Right renal pelvis (tissue), 4 donors: ENCODE measurements around the gene ITGB4. TPM values are rescaled to one million over a fixed set of nuclear protein-coding genes. Genes with fewer than 3 reads are reported as not detected.
A peak's percentile ranks its signal among the peaks of the same experiment; 100 is the strongest.

ENCODE experiments used
- DNase-seq, 4 donors: peaks; one replicate each; pipeline ENCODE4 v3.0.0-alpha.2; 2013; ENCODE audit warnings: low read depth in 4 of 4, low spot score in 3 of 4, missing footprints in 1 of 4
- polyA plus RNA-seq, 4 donors: library from polyadenylated mRNA; unstranded; fragments of 120-200 nt; gene quantifications; one replicate each; pipeline ENCODE4 v1.2.1, GENCODE V29; 2013; ENCODE audit not compliant: insufficient read length in 4 of 4

The ITGB4 gene
- polyA plus RNA-seq, result 10 to 100 TPM in 3 of 4 donors, 1 to 10 TPM in 1; 8.9 to 15.0 (median 12.2) TPM

DNA sequence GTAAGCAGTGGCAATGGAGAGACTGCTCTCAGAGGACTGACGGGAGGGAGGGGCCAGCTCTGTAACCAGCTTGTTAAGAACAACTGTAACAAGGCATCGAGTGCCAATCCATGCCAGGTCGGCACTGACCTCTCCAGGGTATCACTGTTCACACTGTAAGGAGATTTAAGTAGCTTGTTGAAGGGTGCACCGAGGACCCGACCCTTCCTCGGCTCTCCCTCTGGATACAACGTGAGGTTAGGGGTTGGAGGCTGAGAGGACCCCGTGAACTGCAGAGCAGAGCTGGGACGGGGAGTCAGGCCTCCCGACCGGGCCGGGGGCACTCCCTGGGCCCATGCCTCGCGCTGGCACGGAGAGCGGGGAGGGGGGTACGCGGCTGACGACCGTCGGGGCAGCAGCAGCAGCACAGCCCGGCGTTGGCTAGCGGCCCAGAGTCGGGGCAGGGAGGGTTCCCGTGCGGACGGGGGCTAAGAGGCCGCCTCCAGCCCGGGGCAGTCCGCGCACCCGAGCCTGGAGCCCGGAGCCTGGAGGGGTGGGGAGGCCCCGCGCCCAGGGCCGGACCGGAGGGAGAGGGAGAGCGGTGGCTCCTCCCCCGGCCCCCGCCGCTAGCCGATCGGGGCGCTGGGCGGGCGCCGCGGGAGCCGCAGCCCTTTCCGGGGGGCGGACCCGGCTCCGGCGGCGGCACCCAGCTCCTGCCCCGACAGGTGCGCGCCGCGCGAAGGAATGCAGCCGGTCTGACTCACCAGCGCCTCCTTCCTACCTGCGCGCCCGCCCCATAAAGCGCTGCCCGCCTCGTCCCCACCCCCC lies at the start of gene ITGB4:
Gene ITGB4 (plus strand): TSS at position 804 of the 807 bp plus-strand sequence. CDS start 3,245 bp downstream, outside the sequence.
- peak in 3 of 4 donors; percentile 10 to 33 (median 16) for DNase-seq

DNA sequence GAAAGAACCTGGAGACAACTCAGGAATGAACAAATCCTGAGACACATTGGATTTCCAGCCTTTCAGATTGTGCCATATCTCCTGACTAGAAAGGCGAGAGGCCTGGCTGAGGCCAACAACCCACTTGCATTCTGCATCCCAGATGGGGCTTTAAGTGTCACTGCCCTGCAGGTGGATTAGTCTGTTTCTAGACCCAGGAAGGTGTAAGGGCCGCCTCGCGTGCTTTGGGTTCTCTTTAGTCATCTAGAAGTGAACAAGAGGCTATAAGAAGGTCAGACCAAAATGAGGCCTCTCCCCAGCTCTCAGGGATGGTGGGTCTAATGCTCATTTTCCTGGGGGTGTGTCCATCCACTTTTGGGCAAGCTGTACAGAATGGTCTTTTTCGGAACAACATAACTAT lies 49.2 kb upstream of the ITGB4 start:
- no peak for DNase-seq

DNA sequence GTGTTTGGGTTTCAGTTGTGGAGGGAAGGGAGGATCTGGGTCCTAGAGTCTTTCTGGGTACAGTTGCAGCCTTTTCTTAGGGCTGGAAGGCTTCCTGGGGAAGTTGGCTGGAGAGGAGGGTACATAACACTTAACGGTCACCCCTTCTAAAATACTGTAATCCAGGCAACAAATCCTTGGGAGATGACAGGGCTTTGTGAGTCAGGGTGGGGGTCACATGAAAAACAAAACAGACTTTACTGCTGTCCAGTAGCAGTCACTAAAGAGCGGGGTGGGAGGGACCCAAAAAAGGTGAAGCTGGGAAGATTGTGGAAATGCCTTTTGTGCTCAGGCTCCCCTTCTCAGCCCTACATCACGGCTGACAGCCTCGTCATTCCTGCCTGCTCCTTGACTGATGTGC lies 47.8 kb upstream of the ITGB4 start:
- no peak for DNase-seq

DNA sequence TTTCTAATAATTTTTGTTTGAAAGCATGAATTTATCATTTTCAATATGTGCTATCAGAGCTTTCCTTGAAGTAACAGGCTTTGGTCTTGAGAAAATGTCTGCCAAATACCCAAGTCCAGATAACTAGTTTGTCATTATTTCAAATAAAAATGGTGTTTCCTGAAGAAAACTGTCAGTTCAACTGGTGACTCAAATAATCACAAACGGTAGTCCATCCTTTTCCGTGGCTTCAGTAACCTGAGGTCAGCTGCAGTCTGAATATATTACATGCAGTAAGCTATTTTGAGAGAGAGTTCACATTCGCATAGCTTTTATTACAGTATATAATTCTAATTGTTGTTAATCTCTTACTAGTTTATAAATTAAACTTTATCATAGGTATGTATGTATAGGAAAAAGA lies 44.8 kb upstream of the ITGB4 start:
- no peak for DNase-seq

DNA sequence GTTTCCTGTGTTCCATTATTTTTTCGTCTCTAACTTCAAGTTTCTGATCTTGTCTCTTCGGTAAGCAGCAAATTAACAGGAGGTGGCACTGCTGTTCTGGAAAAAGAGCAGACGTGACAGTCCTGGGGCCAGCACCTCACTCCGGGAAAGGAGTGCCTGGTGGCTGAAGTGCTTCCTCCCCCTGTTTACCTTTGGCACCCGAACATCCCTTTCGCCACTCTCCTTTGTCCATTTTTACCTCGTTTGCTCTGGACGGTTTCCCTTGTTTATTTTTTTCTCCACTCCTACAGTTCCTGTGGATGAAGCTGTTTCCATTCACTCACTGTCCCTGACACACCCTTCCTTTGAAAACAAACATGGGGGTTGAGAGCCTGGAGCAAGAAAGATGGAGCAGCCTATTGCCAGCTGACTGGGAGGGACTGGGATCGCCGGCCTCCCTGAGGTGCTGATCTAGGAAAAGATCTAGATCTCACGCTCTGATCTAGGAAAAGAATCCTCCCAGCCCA lies 41.5 kb upstream of the ITGB4 start:
- no peak for DNase-seq

DNA sequence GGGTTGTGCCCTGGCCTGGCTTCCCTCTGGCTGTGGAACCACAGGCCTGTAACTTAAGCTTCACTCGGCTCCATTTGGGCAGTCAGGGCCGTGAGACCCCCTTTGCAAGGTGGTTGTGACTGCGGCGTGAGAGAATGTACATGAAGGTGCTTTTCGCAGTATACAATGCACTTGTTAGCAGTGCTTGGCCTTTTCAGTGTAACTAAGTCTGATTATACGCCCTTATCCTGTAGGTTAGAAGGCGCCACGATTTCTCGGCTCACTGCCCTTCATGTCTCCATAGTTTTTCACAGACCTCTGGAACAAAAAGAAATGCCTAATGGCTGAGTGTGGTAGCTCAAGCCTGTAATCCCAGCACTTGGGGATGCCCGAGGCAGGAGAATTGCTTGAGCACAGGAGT lies 40.8 kb upstream of the ITGB4 start:
- no peak for DNase-seq

DNA sequence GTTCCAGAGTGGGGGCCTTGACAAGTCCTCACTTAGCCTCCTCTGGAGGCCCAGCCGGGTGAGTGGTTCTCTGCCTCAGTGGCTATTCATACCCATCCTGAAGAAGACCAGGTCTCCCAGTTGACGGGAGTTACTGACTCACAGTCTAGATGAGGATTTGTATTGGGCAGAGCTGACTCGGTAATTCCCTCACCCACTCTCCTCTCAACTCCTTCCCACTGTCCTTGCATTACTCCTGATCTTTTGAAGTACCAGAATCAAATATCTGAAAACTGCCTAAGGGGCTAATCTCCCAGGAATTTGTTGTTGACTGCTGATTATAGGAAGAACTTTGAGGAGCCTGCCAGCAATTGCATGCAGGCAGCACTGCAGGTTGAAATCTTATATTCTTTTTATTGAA lies 40.0 kb upstream of the ITGB4 start:
- no peak for DNase-seq

DNA sequence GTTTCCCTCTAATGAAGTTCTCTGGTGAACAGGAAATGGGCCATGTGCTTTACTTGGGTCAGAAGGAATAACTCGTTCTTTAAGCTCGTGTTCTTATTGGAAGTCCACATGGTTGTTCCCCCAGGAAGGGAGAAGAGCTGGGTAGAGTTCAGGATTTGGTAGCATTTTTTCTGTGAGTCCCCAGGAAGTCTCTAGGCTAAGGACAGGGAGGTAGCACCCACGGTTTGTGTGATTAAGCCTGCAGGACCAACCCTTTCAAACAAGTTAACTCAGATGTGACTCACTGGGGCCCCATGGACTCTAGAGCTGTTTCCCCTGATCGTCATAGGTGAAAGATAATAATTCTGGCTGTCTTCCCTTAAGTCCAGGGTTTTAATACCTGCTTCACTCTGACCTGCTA lies 37.7 kb upstream of the ITGB4 start:
- no peak for DNase-seq

DNA sequence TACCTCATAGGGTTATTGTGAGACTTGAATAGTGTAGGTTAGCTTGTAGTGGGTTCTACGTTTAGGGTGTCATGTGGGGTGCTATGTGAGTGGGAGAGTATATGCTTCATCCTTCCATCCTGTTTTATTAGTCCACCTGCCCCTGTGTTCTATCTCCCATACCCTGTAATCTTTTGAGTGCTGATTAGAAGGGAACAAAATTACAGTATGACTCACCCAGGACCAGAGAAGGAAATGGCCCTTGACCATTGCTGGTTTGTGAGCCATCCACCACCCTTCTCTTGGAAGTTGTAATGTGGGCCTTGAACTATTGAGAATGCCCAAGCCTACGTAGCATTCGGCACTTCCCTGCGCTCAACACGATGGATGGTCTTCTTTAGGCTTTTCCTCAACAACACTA lies 37.0 kb upstream of the ITGB4 start:
- no peak for DNase-seq

DNA sequence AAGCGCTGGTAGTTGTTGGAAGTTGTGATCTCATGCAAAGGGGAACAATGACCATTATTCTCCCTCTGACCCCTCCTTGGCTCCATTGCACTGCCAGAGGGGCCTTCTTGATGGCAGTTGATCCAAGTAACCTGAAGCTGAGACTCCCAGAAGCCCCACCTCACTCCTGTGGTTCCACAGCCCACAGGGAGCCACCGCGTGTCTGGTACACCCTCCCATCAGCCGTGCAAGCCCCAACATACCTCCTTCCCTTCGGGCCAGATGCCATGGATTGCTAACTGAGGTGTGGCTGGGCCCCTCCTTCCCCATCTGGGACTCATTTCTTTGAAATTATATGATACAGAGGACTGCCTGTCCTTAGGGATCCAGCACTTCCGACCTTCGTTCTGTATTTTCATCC lies 36.3 kb upstream of the ITGB4 start:
- DNase-seq, result no peak

DNA sequence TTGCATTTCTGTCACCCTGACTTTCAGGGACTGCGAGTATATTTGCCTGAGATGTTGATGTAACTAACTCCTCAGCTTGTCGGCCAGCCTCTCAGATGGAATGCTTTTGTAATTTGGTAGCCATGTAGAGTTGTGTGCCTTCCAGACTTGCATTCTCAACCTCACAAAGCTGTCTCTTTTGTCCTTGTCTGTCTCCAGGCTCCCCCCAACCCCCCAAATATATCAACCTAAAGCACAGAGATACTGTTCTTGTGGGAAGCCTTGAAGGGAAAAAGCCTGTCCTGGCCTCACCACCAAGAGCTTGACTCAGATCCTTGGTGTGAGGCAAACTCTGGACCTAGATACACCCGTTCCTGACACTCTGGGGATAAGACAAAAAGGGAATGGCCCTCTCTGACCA lies 35.8 kb upstream of the ITGB4 start:
- no peak for DNase-seq

DNA sequence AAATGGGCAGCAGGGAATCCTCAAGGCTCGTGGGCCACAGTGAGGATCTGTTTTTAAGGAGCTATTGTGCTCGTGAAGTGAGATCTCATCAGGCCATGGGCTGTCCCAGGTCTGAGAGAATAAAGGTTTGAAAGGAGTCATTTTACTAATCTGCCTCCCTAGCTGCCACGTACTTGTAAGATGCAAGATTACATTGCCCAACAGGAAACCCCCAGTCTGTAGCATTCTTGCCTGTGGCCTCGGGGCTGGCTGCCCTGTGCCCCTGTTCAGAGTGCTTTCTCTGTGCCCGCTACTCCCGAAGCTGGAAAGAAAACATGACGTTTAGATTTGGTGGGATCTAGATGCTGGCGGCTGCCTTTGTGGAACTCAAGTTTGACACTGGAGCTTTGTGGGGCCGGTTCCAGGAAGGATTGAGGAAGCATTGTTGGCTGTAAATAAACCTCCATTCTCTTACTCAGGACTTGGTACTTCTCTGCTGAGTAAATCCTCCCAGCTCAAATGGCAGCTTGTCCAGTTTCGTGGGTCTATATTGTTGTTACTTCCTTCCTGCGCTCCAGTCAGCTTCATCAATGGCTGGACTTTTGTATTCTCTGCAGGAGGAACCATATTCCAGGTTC lies 32.9 kb upstream of the ITGB4 start:
- no peak for DNase-seq

DNA sequence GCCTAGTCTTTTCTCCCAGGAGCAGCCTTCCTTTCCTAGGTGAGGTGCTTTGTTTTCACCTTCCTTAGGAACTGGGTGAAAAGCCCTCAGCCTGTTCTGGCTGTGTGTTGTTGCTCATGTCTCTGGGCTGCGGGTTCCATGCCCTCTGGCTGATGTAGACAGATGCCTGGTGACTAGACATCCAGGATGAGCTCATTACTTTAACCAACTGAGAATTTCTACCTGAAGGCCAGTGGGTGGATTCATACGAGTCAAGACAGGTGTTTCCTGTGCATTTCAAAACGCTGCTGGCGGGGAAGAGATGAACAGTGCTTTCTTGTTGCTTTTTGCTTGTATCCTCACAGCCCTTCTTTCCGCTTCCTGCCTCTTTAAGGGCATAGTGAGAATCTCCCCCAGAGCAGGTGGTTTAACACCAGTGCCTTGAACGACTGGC lies 31.8 kb upstream of the ITGB4 start:
- DNase-seq, result no peak

DNA sequence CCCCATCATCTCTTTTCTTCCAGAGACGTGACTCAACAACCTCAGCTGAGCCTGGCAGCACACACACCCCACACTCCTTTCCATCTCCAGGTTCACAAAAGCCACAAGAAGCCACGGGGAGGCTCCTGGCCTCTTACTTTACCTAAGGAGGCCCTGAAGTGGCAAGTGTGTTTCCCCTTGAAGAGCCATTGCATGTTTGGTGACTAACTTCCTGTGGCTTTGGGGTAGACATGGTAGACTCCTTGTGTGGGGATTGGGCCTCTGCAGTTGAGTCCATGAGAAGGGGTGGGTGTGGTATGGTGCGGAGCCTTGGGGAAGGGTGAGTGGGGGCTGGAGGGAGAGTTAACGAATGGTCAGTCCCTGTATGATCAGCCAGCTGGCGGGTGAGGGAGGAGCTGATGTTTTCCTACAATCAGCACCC lies 29.9 kb upstream of the ITGB4 start:
- DNase-seq, result no peak

DNA sequence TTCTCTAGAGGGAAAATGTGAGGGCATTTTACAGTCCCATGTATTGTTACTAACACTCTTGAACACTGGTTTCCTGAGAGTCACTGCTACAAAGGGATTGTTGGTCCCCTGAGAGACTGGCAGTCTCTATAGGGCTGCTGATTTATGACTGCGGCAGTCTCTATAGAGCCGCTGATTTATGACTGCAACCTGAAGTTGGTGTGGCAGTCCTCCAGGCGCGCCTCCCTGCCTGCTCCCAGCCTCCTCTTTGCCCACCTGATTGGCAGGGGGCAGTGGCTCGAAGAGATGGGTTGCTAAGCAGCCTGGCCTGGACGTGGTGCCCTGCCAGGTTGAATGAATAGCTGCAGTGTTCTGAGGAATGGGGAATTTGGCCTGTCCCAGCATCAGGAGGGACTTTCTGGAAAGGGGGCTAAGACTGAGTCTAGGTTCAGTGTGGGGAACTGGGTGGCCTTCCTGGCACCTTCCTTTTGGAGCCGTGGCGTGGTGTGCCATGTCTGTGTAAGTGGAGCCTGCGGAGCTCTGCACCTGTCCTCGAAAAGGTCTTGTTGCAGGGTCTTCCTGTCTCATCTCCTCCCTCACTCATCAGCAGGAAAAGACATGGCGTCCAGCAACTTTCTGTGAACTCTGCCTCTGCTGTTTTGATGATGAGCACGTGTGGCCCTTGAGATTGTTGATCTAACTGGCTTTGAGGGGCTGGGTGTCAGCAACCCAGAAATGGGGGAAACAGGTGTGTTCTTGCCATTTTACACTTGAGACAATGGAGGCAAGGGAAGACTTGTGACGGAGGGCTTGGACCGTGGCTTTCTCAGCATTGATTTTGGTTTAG lies 29.2 kb upstream of the ITGB4 start:
- no peak for DNase-seq

DNA sequence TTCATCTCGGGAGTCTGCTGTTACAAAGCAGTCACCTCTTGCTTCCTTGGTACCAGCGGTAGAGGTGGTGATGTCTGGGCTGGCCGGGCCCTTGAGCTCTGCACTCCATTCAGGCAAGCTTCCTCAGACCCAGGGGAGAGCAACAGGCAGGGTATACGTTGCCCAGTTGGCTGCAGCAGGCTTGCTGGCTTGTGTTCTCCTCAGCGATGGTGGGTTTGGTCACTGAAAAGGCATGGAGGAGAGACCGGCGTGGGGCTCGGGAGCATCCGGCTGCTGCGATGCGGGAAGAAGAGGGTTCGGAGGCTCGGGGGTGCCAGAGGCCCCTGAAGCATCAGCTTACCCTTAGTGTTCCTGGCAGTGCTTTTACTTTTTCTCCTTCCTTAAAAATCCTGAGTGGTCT lies 28.3 kb upstream of the ITGB4 start:
- DNase-seq, result no peak

DNA sequence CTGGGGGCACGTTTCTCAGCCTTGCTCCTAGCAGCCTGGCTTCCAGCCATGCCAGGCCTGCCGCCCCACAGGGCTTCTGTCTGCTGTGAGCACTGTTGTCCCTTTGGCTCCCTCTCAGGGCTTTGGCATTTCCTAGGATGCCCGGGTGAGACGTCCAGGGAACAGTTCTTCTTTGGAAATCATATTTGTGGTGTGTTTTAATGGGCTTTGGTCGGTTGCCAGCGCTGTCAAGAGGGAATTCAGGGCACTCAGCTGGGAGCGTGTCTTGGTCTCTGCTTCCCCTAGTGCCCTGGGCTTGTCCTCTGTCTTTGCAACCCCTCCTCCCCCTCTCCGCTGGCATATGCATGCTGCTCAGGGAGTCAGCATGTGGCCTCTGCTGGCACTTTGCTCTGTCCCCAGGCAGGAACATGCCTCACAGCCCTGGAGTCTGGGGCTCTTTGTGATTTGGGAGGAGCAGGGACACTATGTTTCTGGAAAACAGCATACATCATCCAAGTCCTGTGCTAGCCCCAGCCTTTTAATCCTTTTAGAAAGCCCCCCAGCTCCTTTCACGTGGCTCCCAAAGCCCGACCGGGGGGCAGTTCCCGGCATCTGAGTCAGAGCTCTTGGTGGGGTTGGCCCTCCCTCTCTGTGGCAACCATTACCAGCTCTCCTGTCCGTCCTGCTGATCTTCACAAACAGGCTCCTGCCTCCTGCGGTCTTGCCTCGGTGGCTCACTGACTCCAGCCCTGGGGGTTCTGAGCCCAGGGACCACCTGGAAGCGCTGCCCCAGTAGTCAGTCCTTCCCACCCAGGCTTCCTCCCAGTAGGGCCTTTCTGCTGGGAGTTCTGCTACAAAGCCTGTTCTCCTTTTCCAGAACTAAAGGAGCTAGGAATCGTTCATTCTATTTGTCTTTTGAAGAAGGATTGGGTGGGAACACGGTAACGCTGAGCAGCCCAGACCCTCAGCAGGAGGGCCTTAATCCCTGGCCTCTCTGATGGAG lies 27.5 kb upstream of the ITGB4 start:
- DNase-seq, result no peak

DNA sequence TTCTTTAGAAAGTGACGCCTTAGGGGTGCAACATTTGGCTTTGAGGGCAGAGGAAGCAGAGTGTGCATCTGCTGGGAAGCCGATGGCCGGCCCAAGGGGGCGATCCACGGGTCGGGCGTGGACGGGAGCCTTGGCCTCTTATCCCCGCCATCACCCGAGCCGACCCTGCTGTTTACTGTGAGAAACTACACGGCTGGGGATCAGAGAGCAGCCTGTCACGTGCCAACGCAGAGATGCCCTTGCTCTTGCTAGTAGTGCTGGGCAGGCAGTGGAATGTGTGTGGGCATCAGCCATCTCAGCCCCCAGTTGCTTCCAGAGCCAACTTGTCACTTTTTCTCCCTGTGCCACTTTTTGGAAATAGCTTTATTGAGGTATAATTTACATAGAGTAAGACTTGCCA lies 26.7 kb upstream of the ITGB4 start:
- no peak for DNase-seq

DNA sequence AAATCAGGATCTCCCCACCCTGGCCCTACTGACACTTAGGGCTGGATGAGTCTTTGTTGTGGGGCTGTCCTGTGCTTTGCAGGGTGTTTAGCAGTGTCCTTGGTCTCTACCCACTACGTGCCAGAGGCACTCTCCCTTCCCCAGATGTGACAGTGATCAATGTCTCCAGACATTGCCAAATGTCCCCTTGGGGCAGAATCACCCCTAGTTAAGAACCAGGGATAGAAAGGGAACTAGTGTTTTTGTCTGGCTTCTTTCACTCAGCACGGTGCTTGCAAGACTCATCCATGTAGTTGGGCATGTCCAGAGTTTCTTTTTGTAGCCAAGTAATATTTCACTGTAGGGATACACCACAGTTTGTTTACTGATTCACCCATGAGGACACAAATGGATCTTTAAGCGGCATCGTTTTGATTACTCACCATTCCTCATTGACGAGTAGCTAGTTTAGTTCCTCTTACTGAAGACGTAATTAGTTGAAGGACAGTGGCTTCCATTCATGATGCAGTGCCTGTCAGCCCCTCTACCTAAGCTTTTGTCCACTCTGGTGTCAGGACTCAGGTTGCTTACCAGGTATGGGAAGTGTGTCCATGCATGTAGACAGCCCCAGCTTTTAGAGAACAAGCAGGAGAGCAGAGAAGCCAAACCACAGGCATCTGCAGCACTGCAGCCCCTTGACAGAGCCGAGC lies 26.0 kb upstream of the ITGB4 start:
- no peak for DNase-seq
